Measurements from ENCODE around the gene TMSB15B.
A peak's percentile ranks its signal among the peaks of the same experiment; 100 is the strongest.
"Not testable (repeated sequence)": the region's sequence is repeated elsewhere in the genome, so short reads cannot be mapped to it uniquely, and the experiment has no call there.

The TMSB15B gene

GRCh38 chrX:103932133-103932532 lies 30.3 kb upstream of the TMSB15B start:
- H4K20me1 ChIP-seq = 0 out of 22 replicates have a peak, but pooled peaks cover 0 to 1% (median 0%) of the 10 kb centered on the region in 11 experiments
- H3K27me3 ChIP-seq = no peaks in the 10 kb centered on the region
- no peak overlapping the region for H3K27ac ChIP-seq
- no peak for TF ChIP-seq Cebpa-rat (IDR thresholded peaks at IDR 0.05)
- H3K4me2 ChIP-seq = no peak overlapping the region
- H3K9me3 ChIP-seq (replicated peaks in 1 of 11) = peaks cover 0 to 6% (median 0%) of the 10 kb centered on the region in 11 experiments; a peak in 1 of 22 replicates
- no peak overlapping the region for H3K4me3 ChIP-seq
- H3K9ac ChIP-seq = no peak overlapping the region
- no peaks in the 10 kb centered on the region; a peak in 1 of 22 replicates for H3K36me3 ChIP-seq
- peaks cover 0 to 4% (median 2%) of the 10 kb centered on the region in 10 experiments; a peak in 11 of 20 replicates for H3K4me1 ChIP-seq

GRCh38 chrX:103940257-103940656 lies 22.2 kb upstream of the TMSB15B start:
- H4K20me1 ChIP-seq; H3K27me3 ChIP-seq; H3K4me3 ChIP-seq; H3K9me3 ChIP-seq (replicated peaks in 1 of 11); H3K9ac ChIP-seq; H3K36me3 ChIP-seq: not testable (repeated sequence)
- peak overlapping the region in 5 of 11 experiments; percentile 18 to 62 (median 27); a peak in 5 of 22 replicates for H3K27ac ChIP-seq
- H3K4me2 ChIP-seq = peak overlapping the region in 3 of 11 experiments; percentile 5 to 50 (median 22); a peak in 5 of 22 replicates
- peaks cover 0 to 18% (median 8%) of the 10 kb centered on the region in 10 experiments; a peak in 11 of 20 replicates for H3K4me1 ChIP-seq

GRCh38 chrX:103941201-103941975 lies 21.0 kb upstream of the TMSB15B start:
- Histone ChIP-seq H3K4me3 (no peak overlapping the region), H3K4me2 (peak overlapping the region in 4 of 11 experiments; percentile 5 to 50 (median 19); a peak in 5 of 22 replicates), H4K20me1 (no peaks in the 10 kb centered on the region), H3K27me3 (no peaks in the 10 kb centered on the region), H3K27ac (peak overlapping the region in 6 of 11 experiments; percentile 18 to 62 (median 26); a peak in 8 of 22 replicates), H3K9me3 (replicated peaks in 1 of 11) (no peaks in the 10 kb centered on the region), H3K9ac (no peak overlapping the region), H3K36me3 (no peaks in the 10 kb centered on the region), H3K4me1 (peaks cover 0 to 18% (median 8%) of the 10 kb centered on the region in 10 experiments; a peak in 11 of 20 replicates)
- no peak for TF ChIP-seq Cebpa-rat (IDR thresholded peaks at IDR 0.05)

- Histone ChIP-seq H3K27ac (no peak overlapping the region), H3K9ac (no peak overlapping the region), H3K4me3 (no peak overlapping the region), H4K20me1 (no peaks in the 10 kb centered on the region), H3K36me3 (no peaks in the 10 kb centered on the region), H3K9me3 (replicated peaks in 1 of 11) (0 out of 22 replicates have a peak, but pooled peaks cover 0 to 11% (median 0%) of the 10 kb centered on the region in 11 experiments), H3K4me2 (no peak overlapping the region), H3K27me3 (no peaks in the 10 kb centered on the region), H3K4me1 (no peaks in the 10 kb centered on the region)
- no peak for TF ChIP-seq Cebpa-rat (IDR thresholded peaks at IDR 0.05)
Observed at GRCh38 chrX:103949506-103949905, 12.9 kb upstream of the TMSB15B start.

- Histone ChIP-seq H3K27me3 (no peaks in the 10 kb centered on the region), H3K27ac (no peak overlapping the region), H3K4me2 (no peak overlapping the region), H3K9me3 (replicated peaks in 1 of 11) (0 out of 22 replicates have a peak, but pooled peaks cover 0 to 11% (median 0%) of the 10 kb centered on the region in 11 experiments), H3K4me3 (no peak overlapping the region), H4K20me1 (no peaks in the 10 kb centered on the region), H3K9ac (no peak overlapping the region), H3K4me1 (no peaks in the 10 kb centered on the region), H3K36me3 (no peaks in the 10 kb centered on the region)
- TF ChIP-seq Cebpa-rat (IDR thresholded peaks at IDR 0.05) = no peak
Observed at GRCh38 chrX:103953353-103953752, 9.1 kb upstream of the TMSB15B start.

GRCh38 chrX:103954259-103954658 lies 8.2 kb upstream of the TMSB15B start:
- Histone ChIP-seq H3K36me3 (no peaks in the 10 kb centered on the region), H3K27ac (no peak overlapping the region), H3K4me1 (no peaks in the 10 kb centered on the region), H3K4me3 (no peak overlapping the region), H3K27me3 (no peaks in the 10 kb centered on the region), H4K20me1 (no peaks in the 10 kb centered on the region), H3K9ac (no peak overlapping the region), H3K9me3 (replicated peaks in 1 of 11) (0 out of 22 replicates have a peak, but pooled peaks cover 0 to 11% (median 0%) of the 10 kb centered on the region in 11 experiments), H3K4me2 (no peak overlapping the region)
- TF ChIP-seq Cebpa-rat (IDR thresholded peaks at IDR 0.05) = no peak

GRCh38 chrX:103960599-103960998 lies 1.8 kb upstream of the TMSB15B start:
- not testable (repeated sequence) for H3K9ac ChIP-seq; H3K4me2 ChIP-seq; H3K9me3 ChIP-seq (replicated peaks in 1 of 11); H3K4me3 ChIP-seq; H3K36me3 ChIP-seq; H4K20me1 ChIP-seq; H3K27me3 ChIP-seq; H3K27ac ChIP-seq; H3K4me1 ChIP-seq

- not testable (repeated sequence) for H3K27ac ChIP-seq; H3K4me2 ChIP-seq; H3K36me3 ChIP-seq; H3K9me3 ChIP-seq (replicated peaks in 1 of 11); H4K20me1 ChIP-seq; H3K4me1 ChIP-seq; H3K9ac ChIP-seq; H3K4me3 ChIP-seq; H3K27me3 ChIP-seq
Observed at GRCh38 chrX:103983508-103983907, 21.1 kb downstream of the TMSB15B start.

GRCh38 chrX:103999234-103999633 lies 36.8 kb downstream of the TMSB15B start:
- Histone ChIP-seq H4K20me1 (no peaks in the 10 kb centered on the region), H3K9me3 (replicated peaks in 1 of 11) (no peaks in the 10 kb centered on the region), H3K4me2 (no peak overlapping the region), H3K36me3 (no peaks in the 10 kb centered on the region), H3K27me3 (no peaks in the 10 kb centered on the region), H3K27ac (no peak overlapping the region), H3K4me1 (no peaks in the 10 kb centered on the region), H3K4me3 (no peak overlapping the region), H3K9ac (no peak overlapping the region)
- no peak for TF ChIP-seq Cebpa-rat (IDR thresholded peaks at IDR 0.05)

- Histone ChIP-seq H3K4me1 (no peaks in the 10 kb centered on the region), H4K20me1 (no peaks in the 10 kb centered on the region), H3K36me3 (no peaks in the 10 kb centered on the region), H3K27ac (no peak overlapping the region), H3K27me3 (no peaks in the 10 kb centered on the region), H3K9me3 (replicated peaks in 1 of 11) (peaks cover 0 to 17% (median 4%) of the 10 kb centered on the region in 11 experiments; a peak in 6 of 22 replicates), H3K9ac (no peak overlapping the region), H3K4me2 (no peak overlapping the region), H3K4me3 (no peak overlapping the region)
- no peak for TF ChIP-seq Cebpa-rat (IDR thresholded peaks at IDR 0.05)
Observed at GRCh38 chrX:104008831-104009230, 46.4 kb downstream of the TMSB15B start.

Measured in BLaER1 treated with 17β-estradiol and CSF1 and Interleukin-3, amounts not matched to agents 10 nM and 100 nM (cell line).